MM.1S (cell line): ENCODE measurements around the gene PLEKHH2.

ENCODE experiments used
- CTCF ChIP-seq: fragments of 300-600 bp; sonication (generic); IDR thresholded peaks from 2 replicates; pipeline ENCODE4 v1.5.1; 2016; ENCODE audit warnings: antibody characterized with exemption, low read length, mixed read lengths
- EZH2 ChIP-seq: fragments of 300-600 bp; sonication (generic); optimal IDR thresholded peaks from 2 replicates; pipeline ENCODE3; 2017; ENCODE audit warnings: low read depth, mild to moderate bottlenecking, antibody characterized with exemption, low read length, mixed read lengths
- EZH2phosphoT487 ChIP-seq: fragments of 300-600 bp; sonication (generic); IDR thresholded peaks from 2 replicates; pipeline ENCODE4 v1.6.1; 2018; ENCODE audit warnings: antibody characterized with exemption, low read length

GRCh38 chr2:43798300-43798699 lies 161.2 kb downstream of the PLEKHH2 start:
- TF ChIP-seq CTCF (peak; percentile 33), EZH2phosphoT487 (no peak), EZH2 (no peak)
